ENCODE measurements around the gene ZBTB45.

Gene ZBTB45

DNA sequence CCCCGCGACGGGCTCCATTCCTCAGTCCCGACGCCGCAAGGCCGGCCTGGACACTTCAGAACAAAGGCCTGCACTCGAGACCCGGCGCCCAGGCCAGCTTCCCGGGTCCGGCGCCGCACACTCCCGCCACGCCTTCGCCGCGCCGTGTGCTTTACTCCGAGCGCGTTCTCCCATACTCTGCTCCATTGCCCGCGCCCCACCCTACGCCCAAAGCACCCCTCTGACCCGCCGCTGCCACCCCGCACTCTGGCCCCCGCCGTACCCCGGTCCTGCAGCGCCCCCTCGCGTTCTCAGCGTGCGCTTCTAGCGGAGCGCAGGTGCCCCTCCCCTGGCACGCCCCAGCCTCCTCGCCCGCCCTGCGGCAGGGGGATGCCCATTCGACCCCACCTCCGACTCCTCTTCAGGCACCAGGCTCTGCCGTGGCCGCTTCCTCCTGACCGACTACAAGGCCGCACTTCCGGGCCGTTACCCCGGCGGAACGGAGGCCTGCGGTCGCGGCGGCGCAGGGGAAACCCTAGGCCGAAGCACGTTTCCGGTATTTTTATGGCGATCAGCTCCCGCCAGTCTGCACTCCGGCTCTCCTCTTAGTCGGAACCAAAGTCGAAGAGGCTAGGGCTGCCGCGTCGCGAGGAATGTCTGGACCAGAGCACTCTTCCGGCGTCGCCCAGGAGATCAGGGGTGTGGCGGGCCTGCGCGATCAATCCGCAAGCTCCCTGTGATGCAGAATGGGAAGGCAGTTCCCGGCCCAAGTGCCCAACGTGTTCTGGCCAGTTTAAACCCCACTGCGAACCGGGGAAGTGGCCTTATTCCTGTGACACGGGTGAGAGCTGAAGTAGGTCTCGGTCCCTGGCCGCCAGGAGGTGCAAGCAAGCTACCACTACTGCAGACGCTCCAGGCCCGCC is at the start of gene ZBTB45:
Gene ZBTB45 (minus strand): TSS at position 456 of the 902 bp plus-strand sequence. CDS start 2,137 bp downstream, outside the sequence.
- no peaks in the 10 kb centered on the region for H3K27me3 Mint-ChIP-seq
- H3K27ac Mint-ChIP-seq (ENCODE audit: low read depth): peak within 1 kb of the TSS; percentile 99
- peak within 1 kb of the TSS; percentile 99 for H3K4me3 Mint-ChIP-seq
- H3K4me1 Mint-ChIP-seq: peaks cover 45% of the 10 kb centered on the region
- ATAC-seq (replicated peaks; ENCODE audit: extremely low read depth, poor library complexity, severe bottlenecking): peak; percentile 82
- peaks cover 15% of the 10 kb centered on the region for H3K36me3 Mint-ChIP-seq (ENCODE audit: insufficient read depth)
- H3K9me3 Mint-ChIP-seq: no peaks in the 10 kb centered on the region
- DNase-seq (ENCODE audit: low spot score in 2 of 2): peak; percentile 85

DNA sequence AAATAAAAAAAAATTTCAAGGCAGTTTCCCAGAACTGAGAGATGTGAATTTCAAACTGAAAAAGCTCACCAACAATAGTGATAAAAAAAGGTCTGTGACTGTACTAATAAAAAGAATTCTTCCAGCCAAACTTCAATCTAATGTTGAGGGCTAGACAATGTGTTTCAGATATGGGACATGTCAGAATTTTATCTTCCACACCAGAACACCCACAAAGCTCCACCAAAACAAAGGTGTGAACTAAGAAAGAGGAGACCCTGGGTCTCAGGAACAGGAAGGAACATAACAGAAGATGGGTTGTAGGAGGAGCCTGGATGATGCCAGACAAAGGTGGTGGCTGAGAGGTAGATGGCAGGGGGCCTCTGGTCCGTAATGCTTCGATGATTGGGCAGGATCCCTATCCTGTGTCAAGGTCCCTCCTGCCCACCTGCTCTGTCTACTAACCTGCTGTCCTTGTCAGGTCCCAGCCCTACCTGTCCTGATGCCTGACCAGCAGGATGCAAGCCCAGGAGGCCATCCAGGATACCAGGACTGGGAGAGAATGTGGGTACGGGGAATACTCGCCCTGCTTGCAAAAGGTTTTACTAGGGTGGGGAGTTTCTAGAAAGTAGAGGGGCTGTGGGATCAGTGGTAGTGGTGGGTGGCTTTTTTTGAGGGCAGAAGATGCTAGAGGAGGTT is 49.0 kb upstream of the ZBTB45 start:
- H3K4me3 Mint-ChIP-seq: no peak overlapping the region
- ATAC-seq (replicated peaks; ENCODE audit: extremely low read depth, poor library complexity, severe bottlenecking): no peak
- DNase-seq (ENCODE audit: low spot score in 2 of 2): no peak
- H3K36me3 Mint-ChIP-seq (ENCODE audit: insufficient read depth): peaks cover 16% of the 10 kb centered on the region
- no peaks in the 10 kb centered on the region for H3K9me3 Mint-ChIP-seq
- peaks cover 30% of the 10 kb centered on the region for H3K4me1 Mint-ChIP-seq
- H3K27me3 Mint-ChIP-seq: no peaks in the 10 kb centered on the region
- H3K27ac Mint-ChIP-seq (ENCODE audit: low read depth): peak overlapping the region; percentile 29

DNA sequence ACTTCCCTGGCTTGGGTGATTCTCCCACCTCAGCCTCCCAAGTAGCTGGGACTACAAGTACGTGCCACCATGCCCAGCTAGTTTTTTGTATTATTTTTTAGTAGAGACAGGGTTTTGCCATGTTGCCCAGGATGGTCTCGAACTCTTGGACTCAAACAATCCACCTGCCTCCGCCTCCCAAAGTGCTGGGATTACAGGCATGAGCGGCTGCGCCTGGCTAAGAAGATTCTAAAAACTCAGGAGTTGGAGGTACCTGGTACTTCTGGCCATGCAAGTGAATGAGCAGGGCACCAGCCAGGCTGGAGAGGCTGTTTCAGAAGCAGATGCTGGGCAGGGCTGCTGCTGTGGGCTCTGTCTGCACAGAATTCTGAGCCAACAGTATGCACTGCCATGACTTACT is 47.4 kb upstream of the ZBTB45 start:
- H3K27me3 Mint-ChIP-seq: no peaks in the 10 kb centered on the region
- H3K36me3 Mint-ChIP-seq (ENCODE audit: insufficient read depth): peaks cover 11% of the 10 kb centered on the region
- H3K27ac Mint-ChIP-seq (ENCODE audit: low read depth): no peak overlapping the region
- ATAC-seq (replicated peaks; ENCODE audit: extremely low read depth, poor library complexity, severe bottlenecking) (no peak), DNase-seq (ENCODE audit: low spot score in 2 of 2) (no peak)
- H3K9me3 Mint-ChIP-seq: no peaks in the 10 kb centered on the region
- peaks cover 23% of the 10 kb centered on the region for H3K4me1 Mint-ChIP-seq
- no peak overlapping the region for H3K4me3 Mint-ChIP-seq

DNA sequence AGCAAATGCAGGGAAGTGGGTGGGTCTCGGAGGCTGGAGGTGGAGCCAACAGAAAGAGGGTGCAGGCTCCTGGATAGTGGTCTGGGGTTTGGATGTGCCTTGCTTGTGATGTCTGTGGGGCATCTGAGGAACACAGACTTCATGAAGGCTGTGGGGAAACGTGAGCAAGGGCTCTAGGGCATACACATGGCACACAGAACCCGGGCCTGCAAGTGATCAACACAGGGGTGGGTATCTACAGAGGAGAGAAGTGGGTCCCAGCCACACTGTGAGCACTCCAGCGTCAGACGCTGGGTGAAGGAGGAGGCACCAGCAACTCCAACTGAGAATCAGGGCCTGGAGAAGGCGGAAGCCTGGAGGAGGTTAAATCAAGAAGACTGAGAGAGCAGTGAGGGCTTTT is 44.2 kb upstream of the ZBTB45 start:
- Mint-ChIP-seq H3K27me3 (no peaks in the 10 kb centered on the region), H3K27ac (ENCODE audit: low read depth) (no peak overlapping the region), H3K36me3 (ENCODE audit: insufficient read depth) (peaks cover 19% of the 10 kb centered on the region), H3K4me1 (peaks cover 43% of the 10 kb centered on the region), H3K4me3 (peak overlapping the region; percentile 16), H3K9me3 (no peaks in the 10 kb centered on the region)
- DNase-seq (ENCODE audit: low spot score in 2 of 2) (no peak), ATAC-seq (replicated peaks; ENCODE audit: extremely low read depth, poor library complexity, severe bottlenecking) (no peak)

DNA sequence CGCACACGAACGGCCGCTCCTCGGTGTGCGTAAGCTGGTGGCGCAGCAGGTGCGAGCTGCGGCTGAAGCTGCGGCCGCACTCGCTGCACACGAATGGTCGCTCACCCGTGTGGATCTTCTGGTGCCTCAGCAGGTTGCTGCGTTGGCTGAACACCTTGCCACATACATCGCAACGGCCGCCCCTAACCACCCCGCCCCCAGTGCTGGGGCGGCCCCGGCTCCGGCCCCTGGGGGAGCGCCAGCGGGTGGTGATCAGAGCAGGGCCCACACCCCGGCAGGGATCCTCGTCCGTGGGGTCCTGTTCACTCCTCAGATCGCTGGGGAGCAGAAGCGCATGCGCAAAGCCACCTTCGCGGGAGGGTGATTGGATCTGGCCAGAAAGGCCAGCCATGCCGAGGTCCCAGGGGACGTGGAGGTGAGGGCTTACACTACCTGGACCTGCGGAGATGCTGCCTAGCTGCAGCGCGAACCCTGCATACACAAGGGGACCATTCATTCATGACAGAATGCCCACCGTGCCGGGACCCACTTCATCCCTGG is 43.5 kb upstream of the ZBTB45 start:
- H3K27ac Mint-ChIP-seq (ENCODE audit: low read depth): no peak overlapping the region
- no peaks in the 10 kb centered on the region for H3K27me3 Mint-ChIP-seq
- peak overlapping the region; percentile 96 for H3K4me3 Mint-ChIP-seq

DNA sequence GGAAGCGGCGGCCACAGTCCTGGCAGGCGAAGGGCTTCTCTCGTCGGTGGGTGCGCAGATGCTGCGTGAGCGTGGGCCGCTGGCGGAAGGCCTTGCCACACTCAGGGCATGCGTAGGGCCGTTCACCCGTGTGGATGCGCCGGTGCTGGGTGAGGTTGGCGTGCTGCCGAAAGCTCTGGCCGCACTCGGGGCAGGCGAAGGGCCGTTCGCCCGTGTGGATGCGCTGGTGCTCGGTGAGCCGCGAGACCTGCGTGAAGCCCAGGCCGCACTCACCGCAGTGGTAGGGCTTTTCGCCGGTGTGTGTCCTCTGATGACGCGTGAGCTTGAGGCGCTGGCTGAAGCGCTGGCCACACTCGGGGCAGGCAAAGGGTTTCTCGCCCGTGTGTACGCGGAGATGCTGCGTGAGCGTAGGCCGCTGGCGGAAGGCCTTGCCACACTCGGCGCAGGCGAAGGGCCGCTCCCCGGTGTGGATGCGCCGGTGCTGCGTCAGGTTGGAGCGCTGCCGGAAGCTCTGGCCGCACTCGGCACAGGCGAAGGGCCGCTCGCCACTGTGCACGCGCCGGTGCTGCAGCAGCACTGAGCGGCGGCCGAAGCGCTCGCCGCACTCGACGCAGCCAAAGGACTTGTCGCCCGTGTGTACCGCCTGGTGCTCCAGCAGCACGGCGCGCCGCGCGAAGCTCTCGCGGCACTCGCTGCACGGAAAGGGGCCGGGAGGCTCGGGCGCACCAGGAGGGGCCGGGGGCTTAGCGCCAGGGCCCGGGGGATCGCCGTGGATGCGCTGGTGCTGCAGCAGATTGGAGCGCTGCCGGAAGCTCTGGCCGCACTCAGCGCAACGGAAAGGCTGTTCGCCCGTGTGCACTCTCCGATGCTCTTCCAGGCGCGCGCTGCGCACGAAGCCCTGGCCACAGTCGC is 42.8 kb upstream of the ZBTB45 start:
- no peaks in the 10 kb centered on the region for H3K27me3 Mint-ChIP-seq
- no peaks in the 10 kb centered on the region for H3K9me3 Mint-ChIP-seq
- H3K4me3 Mint-ChIP-seq: peak overlapping the region; percentile 96
- peaks cover 28% of the 10 kb centered on the region for H3K36me3 Mint-ChIP-seq (ENCODE audit: insufficient read depth)
- H3K27ac Mint-ChIP-seq (ENCODE audit: low read depth): no peak overlapping the region
- peaks cover 48% of the 10 kb centered on the region for H3K4me1 Mint-ChIP-seq
- DNase-seq (ENCODE audit: low spot score in 2 of 2): no peak
- ATAC-seq (replicated peaks; ENCODE audit: extremely low read depth, poor library complexity, severe bottlenecking): no peak

More for the DNA sequence above, 43.5 kb upstream of the ZBTB45 start:
- no peaks in the 10 kb centered on the region for H3K9me3 Mint-ChIP-seq
- H3K36me3 Mint-ChIP-seq (ENCODE audit: insufficient read depth): peaks cover 23% of the 10 kb centered on the region
- ATAC-seq (replicated peaks; ENCODE audit: extremely low read depth, poor library complexity, severe bottlenecking): no peak
- DNase-seq (ENCODE audit: low spot score in 2 of 2): no peak
- peaks cover 42% of the 10 kb centered on the region for H3K4me1 Mint-ChIP-seq

DNA sequence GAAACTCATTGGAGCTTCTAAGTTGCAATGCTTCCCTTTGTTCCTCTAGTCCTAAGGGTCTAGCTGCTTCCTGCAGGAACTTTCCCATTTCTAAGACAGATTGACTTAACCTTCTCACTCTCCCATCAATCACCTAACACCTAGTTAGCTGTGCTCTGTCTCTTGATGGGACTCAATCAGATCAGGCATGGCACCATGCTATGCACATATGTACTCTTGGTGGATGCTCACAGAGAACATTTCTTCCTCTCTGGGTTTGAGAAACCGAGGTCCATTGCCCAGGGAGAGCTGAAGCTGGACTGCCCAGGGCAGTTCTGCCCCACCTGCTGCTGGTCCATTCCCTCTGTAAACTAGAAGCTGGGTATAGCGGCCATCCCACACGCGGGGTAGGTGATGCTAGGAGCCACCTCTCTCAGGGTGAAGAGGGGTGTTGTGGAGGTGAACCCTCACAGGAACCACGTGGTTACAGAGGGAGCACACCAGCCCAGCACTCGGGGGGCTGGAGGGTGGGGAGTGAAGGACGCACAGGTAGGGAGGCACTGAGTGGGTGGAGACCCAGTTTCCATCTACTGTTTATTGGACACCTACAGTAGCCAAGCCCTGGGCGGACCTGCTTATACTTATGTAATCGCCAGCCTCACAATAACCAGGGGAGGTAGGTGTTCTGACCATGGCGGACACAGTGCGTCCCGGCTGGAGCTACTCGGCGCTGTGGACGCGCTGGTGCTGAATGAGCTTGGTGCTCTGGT is 41.9 kb upstream of the ZBTB45 start:
- no peak overlapping the region for H3K27ac Mint-ChIP-seq (ENCODE audit: low read depth)
- peaks cover 56% of the 10 kb centered on the region for H3K4me1 Mint-ChIP-seq

DNA sequence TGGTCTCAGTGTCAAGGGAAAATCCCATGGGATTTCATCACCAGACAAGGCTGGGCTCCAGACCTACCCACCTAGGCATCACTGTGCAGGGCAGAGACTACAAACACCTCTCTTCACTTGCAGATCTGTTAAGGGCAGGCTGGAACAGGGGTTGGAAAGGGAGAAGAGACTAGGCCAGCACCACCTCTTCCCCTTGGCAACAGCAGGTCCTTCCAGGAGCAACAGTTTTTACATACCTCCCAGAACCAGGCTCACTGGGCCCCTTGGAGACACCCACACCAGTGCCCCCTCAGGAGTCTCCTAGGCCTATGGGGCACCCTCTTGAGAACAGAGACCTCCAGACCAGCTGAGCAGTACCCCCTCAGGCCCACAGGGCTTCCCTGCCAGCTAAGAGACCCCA is 41.3 kb upstream of the ZBTB45 start:
- Mint-ChIP-seq H3K36me3 (ENCODE audit: insufficient read depth) (peaks cover 32% of the 10 kb centered on the region), H3K27me3 (no peaks in the 10 kb centered on the region), H3K4me3 (peak overlapping the region; percentile 96), H3K4me1 (peaks cover 62% of the 10 kb centered on the region), H3K9me3 (no peaks in the 10 kb centered on the region), H3K27ac (ENCODE audit: low read depth) (peak overlapping the region; percentile 13)
- no peak for DNase-seq (ENCODE audit: low spot score in 2 of 2)
- no peak for ATAC-seq (replicated peaks; ENCODE audit: extremely low read depth, poor library complexity, severe bottlenecking)

More for the DNA sequence above, 41.9 kb upstream of the ZBTB45 start:
- DNase-seq (ENCODE audit: low spot score in 2 of 2) (no peak), ATAC-seq (replicated peaks; ENCODE audit: extremely low read depth, poor library complexity, severe bottlenecking) (no peak)
- Mint-ChIP-seq H3K27me3 (no peaks in the 10 kb centered on the region), H3K36me3 (ENCODE audit: insufficient read depth) (peaks cover 32% of the 10 kb centered on the region), H3K9me3 (no peaks in the 10 kb centered on the region), H3K4me3 (peak overlapping the region; percentile 96)

DNA sequence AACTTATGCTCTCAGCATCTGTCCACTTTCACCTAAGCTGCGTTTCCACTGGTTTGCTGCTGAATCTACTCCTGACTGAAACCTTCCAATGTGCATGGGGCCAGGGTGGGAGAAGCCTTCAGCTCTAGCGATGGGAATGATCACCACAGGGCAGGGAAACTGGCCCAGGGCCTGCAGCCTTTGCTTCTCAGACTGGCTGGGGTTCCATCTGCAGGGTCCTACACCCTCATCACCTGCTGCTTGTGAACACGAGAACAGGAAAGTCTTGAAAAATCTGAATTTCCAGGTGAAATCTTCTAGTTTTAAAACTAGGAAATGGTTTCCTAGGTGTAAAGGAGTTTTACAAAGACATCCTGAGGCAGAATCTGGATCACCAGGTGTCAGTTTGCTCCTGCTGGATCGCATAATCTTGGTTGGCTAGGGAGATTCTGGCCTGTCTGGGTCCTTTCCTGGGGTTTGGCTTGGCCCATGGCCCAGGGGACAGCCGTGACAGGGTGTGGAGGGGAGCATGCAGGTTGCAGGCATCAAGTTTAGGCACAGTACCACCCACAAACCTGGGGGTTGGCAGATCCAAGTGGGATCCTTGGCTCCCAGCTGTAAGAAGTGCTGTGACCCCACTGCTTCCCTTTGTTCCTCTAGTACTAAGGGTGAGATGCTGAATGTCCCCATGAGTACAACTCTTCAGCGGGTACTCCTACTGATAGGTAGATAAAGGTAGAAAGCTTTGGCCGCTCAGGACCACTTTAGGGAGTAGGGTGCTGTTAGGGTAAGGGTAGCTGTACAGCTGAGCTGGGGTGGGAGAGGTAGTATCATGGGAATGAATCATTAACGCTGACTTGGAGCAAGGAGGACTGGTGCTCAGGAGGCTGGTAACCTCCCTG is 40.6 kb upstream of the ZBTB45 start:
- Mint-ChIP-seq H3K27ac (ENCODE audit: low read depth) (peak overlapping the region; percentile 94), H3K4me1 (peaks cover 65% of the 10 kb centered on the region), H3K27me3 (no peaks in the 10 kb centered on the region), H3K9me3 (no peaks in the 10 kb centered on the region), H3K36me3 (ENCODE audit: insufficient read depth) (peaks cover 29% of the 10 kb centered on the region), H3K4me3 (peak overlapping the region; percentile 96)
- DNase-seq (ENCODE audit: low spot score in 2 of 2) (no peak), ATAC-seq (replicated peaks; ENCODE audit: extremely low read depth, poor library complexity, severe bottlenecking) (no peak)

DNA sequence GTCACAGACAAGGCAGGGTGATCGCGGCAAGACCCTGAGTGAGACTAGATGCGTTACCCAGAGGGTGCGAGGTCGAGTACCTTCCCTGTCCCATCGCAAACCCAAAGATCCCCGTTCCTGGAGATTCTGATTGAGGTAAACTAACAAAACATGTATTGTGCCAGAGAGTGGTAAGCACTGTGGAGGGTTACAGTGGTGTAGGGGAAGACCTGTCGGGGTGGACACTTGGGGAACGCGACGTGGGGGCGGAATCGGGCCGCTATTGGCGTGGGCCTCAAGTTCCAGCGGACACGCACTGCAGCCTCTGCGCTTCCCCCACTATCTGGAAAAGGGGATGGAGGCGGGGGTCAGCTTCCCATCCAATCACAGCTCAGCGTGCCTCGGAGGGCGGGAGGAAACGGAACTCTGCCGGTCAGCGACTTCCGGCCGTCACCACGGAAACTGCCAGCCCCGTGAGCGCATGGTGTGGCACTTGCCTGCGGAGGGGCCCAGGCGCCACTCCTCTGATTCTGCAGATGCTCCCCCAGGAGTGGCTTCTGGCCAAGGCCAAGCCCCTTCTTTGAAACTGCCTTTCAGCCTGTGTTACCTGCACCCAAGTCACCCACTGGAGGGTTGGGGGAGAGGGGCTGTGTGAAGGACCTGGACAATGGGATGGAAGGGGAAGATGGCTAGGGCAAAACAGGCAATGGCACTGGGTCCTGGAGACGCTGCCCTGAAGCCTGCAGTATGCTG is 39.8 kb upstream of the ZBTB45 start:
- ATAC-seq (replicated peaks; ENCODE audit: extremely low read depth, poor library complexity, severe bottlenecking) (no peak), DNase-seq (ENCODE audit: low spot score in 2 of 2) (no peak)
- peaks cover 72% of the 10 kb centered on the region for H3K4me1 Mint-ChIP-seq
- peak overlapping the region; percentile 94 for H3K27ac Mint-ChIP-seq (ENCODE audit: low read depth)
- H3K27me3 Mint-ChIP-seq: no peaks in the 10 kb centered on the region
- no peaks in the 10 kb centered on the region for H3K9me3 Mint-ChIP-seq
- H3K4me3 Mint-ChIP-seq: peak overlapping the region; percentile 96
- peaks cover 36% of the 10 kb centered on the region for H3K36me3 Mint-ChIP-seq (ENCODE audit: insufficient read depth)

Data from central memory CD8-positive, alpha-beta T cell (primary cell).